HepG2 (cell line): ENCODE data around the gene SPSB1. TPM values are rescaled to one million over a fixed set of nuclear protein-coding genes. Genes with fewer than 3 reads are reported as not detected.

Source experiments
- ATAC-seq: fragments of 200-7000 bp; cut with Tn5 transposase; 3 replicates; pipeline ENCODE4 v1.9.1; 2020; ENCODE audit warnings: mild to moderate bottlenecking, moderate library complexity
- BruUV-seq: library from RNA; stranded (reverse); fragments of 400-500 nt; replicated peaks from 2 replicates; lab custom pipeline; 2021; lab: Mats Ljungman, UMichigan
- CTCF ChIA-PET: fragments of 300-600 bp; formaldehyde crosslinking; extraction: SDS; loops from one replicate; lab custom pipeline; 2021; ENCODE audit warnings: low total read pairs, inconsistent platforms, low intra/inter-chr PET ratio; lab: Yijun Ruan, JAX
- POLR2A ChIA-PET: fragments of 350-600 bp; sonication (Branson Sonifier 250); formaldehyde crosslinking; loops from one replicate; lab custom pipeline; 2020; ENCODE audit warnings: antibody characterized with exemption, inconsistent platforms; lab: Yijun Ruan, JAX
- DNase-seq: peaks from one replicate; pipeline ENCODE4 v3.0.0-alpha.2; 2015; ENCODE audit warnings: low spot score
- FAIRE-seq: peaks from 3 replicates; lab custom pipeline; 2011; peaks lifted over from hg19 to GRCh38; lab: Jason Lieb, UNC
- H2AFZ ChIP-seq: one replicate; pipeline ENCODE4 v1.6.1; 2011; ENCODE audit warnings: low read length, inconsistent platforms
- H3K27ac ChIP-seq: fragments of 300-600 bp; 3 replicates; pipeline ENCODE4 v1.8.0; 2011; ENCODE audit warnings: mixed run types, mild to moderate bottlenecking, mixed read lengths, low read length, inconsistent platforms; ENCODE audit not compliant: insufficient read depth; ENCODE audit errors: extremely low read length
- H3K27me3 ChIP-seq, 2 experiments: fragments of 200-600 bp in 1 of 2; 2 replicates in 1 of 2; 3 replicates in 1 of 2; pipeline versions ENCODE4 v1.6.0 to v1.8.0; 2011; ENCODE audit warnings: low read length in 2 of 2, mild to moderate bottlenecking in 2 of 2, moderate library complexity in 2 of 2, inconsistent platforms in 1 of 2; ENCODE audit not compliant: insufficient read depth in 2 of 2, control insufficient read depth in 1 of 2
- H3K36me3 ChIP-seq, 2 experiments: fragments of 200-600 bp in 1 of 2; replicated peaks in 1 of 2; 2 replicates in 1 of 2; 3 replicates in 1 of 2; pipeline versions ENCODE4 v1.5.1 to v1.8.0; 2011; ENCODE audit warnings: low read length in 2 of 2, inconsistent platforms in 1 of 2; ENCODE audit not compliant: insufficient read depth in 2 of 2, control insufficient read depth in 1 of 2
- H3K4me1 ChIP-seq: 2 replicates; pipeline ENCODE4 v1.5.1; 2012; ENCODE audit warnings: low read length, inconsistent platforms; ENCODE audit not compliant: insufficient read depth
- H3K4me2 ChIP-seq: 2 replicates; pipeline ENCODE4 v1.6.0; 2011; ENCODE audit warnings: low read depth, low read length, inconsistent platforms
- H3K4me3 ChIP-seq, 3 experiments: fragments of 200-600 bp in 1 of 3; sonication (generic), shearing (Covaris generic) in 1 of 3; replicated peaks in 1 of 3; 2 replicates each; pipeline ENCODE4 v1.5.1; 2011 to 2016; ENCODE audit warnings: low read length in 3 of 3, inconsistent platforms in 2 of 3, low read depth in 2 of 3, mild to moderate bottlenecking in 2 of 3, control low read depth in 1 of 3, mixed read lengths in 1 of 3; ENCODE audit not compliant: insufficient read depth in 1 of 3
- H3K79me2 ChIP-seq: one replicate; pipeline ENCODE4 v1.6.1; 2011; ENCODE audit warnings: low read length, inconsistent platforms; ENCODE audit not compliant: insufficient read depth
- H3K9ac ChIP-seq: 2 replicates; pipeline ENCODE4 v1.6.0; 2011; ENCODE audit warnings: mild to moderate bottlenecking, low read depth, low read length, inconsistent platforms; ENCODE audit not compliant: insufficient read depth
- H3K9me3 ChIP-seq: 2 replicates; pipeline ENCODE4 v1.5.1; 2012; ENCODE audit warnings: mild to moderate bottlenecking, low read length
- H4K20me1 ChIP-seq: 2 replicates; pipeline ENCODE4 v1.6.0; 2011; ENCODE audit warnings: inconsistent platforms, mild to moderate bottlenecking, low read length, moderate library complexity; ENCODE audit not compliant: insufficient read depth
- ASH2L ChIP-seq: fragments of 300-600, 200-600 bp; sonication (generic); IDR thresholded peaks from 2 replicates; pipeline ENCODE4 v1.7.0; 2017; ENCODE audit warnings: low read depth, mild to moderate bottlenecking, moderate library complexity, mixed read lengths, low read length; ENCODE audit not compliant: insufficient read length
- BRCA1 ChIP-seq: sonication (generic); formaldehyde crosslinking; IDR thresholded peaks from 2 replicates; pipeline ENCODE4 v1.4.0; 2020; ENCODE audit warnings: missing genetic modification reagents
- CBX1 ChIP-seq: IDR thresholded peaks from one replicate; pipeline ENCODE4 v1.6.1; 2016; ENCODE audit warnings: antibody characterized with exemption, low read depth
- CC2D1A ChIP-seq: sonication (generic); formaldehyde crosslinking; IDR thresholded peaks from 2 replicates; pipeline ENCODE4 v1.8.1; 2023; ENCODE audit warnings: mild to moderate bottlenecking, missing genetic modification reagents
- FOXA1 ChIP-seq, 2 experiments: fragments of 450-650 bp in 1 of 2; sonication (generic) in 1 of 2; formaldehyde crosslinking in 1 of 2; IDR thresholded peaks; 2 replicates each; pipeline versions ENCODE4 v1.4.0 to v1.6.1; 2016 to 2020; ENCODE audit warnings: missing genetic modification reagents in 1 of 2
- NONO ChIP-seq, 2 experiments: fragments of 450-650 bp in 1 of 2; sonication (generic) in 1 of 2; formaldehyde crosslinking in 1 of 2; IDR thresholded peaks in 1 of 2; conservative IDR thresholded peaks in 1 of 2; 2 replicates each; pipeline versions ENCODE4 v1.6.1 to v1.8.0; 2017 to 2022; ENCODE audit warnings: mild to moderate bottlenecking in 1 of 2, missing genetic modification reagents in 1 of 2, moderate library complexity in 1 of 2
- TBX3 ChIP-seq: fragments of 450-650 bp; IDR thresholded peaks from 2 replicates; pipeline ENCODE4 v1.6.1; 2017; ENCODE audit warnings: antibody characterized with exemption, mild to moderate bottlenecking, inconsistent platforms, borderline replicate concordance
- ZBTB21 ChIP-seq: sonication (generic); formaldehyde crosslinking; IDR thresholded peaks from 2 replicates; pipeline ENCODE4 v1.4.0; 2020; ENCODE audit warnings: missing genetic modification reagents
- ZNF292 ChIP-seq: sonication (generic); formaldehyde crosslinking; IDR thresholded peaks from 2 replicates; pipeline ENCODE4 v1.8.1; 2022; ENCODE audit warnings: mild to moderate bottlenecking, low read depth, missing genetic modification reagents, borderline replicate concordance
- ZNF441 ChIP-seq: sonication (generic); formaldehyde crosslinking; IDR thresholded peaks from 2 replicates; pipeline ENCODE4 v1.7.0; 2021; ENCODE audit warnings: missing genetic modification reagents, borderline replicate concordance
- WGBS: methylation state at CpG from one replicate; pipeline ENCODE4 v1.1.6; 2017; ENCODE audit warnings: low lambda C conversion rate; 5-methylcytosine and 5-hydroxymethylcytosine counted together
- in situ Hi-C: cut with HindIII; loops from 2 replicates; pipeline ENCODE4 v1.10.0; 2017; ENCODE audit warnings: low pct_unique_long_range_greater_than_20kb; ENCODE audit not compliant: extremely low pct_ligation_motif_present
- intact Hi-C: fragments of 100-400 bp; cut with micrococcal nuclease; formaldehyde crosslinking; loops from one replicate; pipeline ENCODE4 v1.10.0; 2022; ENCODE audit not compliant: unreplicated experiment
- polyA plus RNA-seq, 8 experiments: library from polyadenylated mRNA; depleted of rRNA in 3 of 8; stranded (reverse) in 7 of 8; unstranded in 1 of 8; fragments of >200 nt; fragmentation: Illumina TruSeq in 4 of 8; extraction: Trizol in 4 of 8; gene quantifications; 2 replicates each; pipeline versions ENCODE4 v1.2.1 to v1.2.3, GENCODE V29; 2011 to 2016; ENCODE audit warnings: low read depth in 4 of 8, missing spikeins in 1 of 8, mixed read lengths in 1 of 8; ENCODE audit not compliant: insufficient read depth in 1 of 8
- total RNA-seq, 5 experiments: library from RNA; depleted of rRNA; stranded (reverse); fragments of >200 nt; fragmentation: Illumina TruSeq; extraction: Trizol; gene quantifications; 2 replicates each; pipeline ENCODE4 v1.2.3, GENCODE V29; 2016; ENCODE audit warnings: low read depth in 1 of 5
- TF ChIP-seq, protein P1 (sequence below): sonication (generic); formaldehyde crosslinking; IDR thresholded peaks from 2 replicates; pipeline ENCODE4 v1.4.0; 2020; ENCODE audit warnings: missing genetic modification reagents

The SPSB1 gene
- total and polyA plus RNA-seq, 2 of the 13 experiments (the other 11 are each of a cell fraction or from before 2014, with no cell fraction given) = 5.0 to 8.0 TPM

DNA sequence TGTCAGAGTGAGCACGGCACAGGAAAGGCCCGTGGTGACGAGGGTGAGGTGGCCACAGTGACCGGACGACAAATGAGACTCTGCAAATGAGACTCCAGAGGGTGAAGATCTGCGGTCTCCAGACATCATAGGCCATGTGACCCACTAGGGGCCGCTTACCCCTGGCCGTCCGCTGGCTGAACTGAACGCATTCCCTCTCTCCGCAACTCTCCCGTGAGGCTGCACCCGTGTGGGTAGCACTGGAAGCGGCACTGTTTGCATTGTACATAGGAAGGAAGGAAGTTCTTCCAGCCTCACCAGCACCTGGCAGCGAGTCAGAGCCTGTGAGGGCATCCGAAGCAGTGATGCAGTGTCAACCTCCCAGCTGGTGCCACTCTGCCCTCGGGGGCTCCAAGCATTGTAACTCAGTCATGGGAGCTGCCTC lies 23.6 kb upstream of the SPSB1 start (continued):
- TF ChIP-seq, protein P1, sequence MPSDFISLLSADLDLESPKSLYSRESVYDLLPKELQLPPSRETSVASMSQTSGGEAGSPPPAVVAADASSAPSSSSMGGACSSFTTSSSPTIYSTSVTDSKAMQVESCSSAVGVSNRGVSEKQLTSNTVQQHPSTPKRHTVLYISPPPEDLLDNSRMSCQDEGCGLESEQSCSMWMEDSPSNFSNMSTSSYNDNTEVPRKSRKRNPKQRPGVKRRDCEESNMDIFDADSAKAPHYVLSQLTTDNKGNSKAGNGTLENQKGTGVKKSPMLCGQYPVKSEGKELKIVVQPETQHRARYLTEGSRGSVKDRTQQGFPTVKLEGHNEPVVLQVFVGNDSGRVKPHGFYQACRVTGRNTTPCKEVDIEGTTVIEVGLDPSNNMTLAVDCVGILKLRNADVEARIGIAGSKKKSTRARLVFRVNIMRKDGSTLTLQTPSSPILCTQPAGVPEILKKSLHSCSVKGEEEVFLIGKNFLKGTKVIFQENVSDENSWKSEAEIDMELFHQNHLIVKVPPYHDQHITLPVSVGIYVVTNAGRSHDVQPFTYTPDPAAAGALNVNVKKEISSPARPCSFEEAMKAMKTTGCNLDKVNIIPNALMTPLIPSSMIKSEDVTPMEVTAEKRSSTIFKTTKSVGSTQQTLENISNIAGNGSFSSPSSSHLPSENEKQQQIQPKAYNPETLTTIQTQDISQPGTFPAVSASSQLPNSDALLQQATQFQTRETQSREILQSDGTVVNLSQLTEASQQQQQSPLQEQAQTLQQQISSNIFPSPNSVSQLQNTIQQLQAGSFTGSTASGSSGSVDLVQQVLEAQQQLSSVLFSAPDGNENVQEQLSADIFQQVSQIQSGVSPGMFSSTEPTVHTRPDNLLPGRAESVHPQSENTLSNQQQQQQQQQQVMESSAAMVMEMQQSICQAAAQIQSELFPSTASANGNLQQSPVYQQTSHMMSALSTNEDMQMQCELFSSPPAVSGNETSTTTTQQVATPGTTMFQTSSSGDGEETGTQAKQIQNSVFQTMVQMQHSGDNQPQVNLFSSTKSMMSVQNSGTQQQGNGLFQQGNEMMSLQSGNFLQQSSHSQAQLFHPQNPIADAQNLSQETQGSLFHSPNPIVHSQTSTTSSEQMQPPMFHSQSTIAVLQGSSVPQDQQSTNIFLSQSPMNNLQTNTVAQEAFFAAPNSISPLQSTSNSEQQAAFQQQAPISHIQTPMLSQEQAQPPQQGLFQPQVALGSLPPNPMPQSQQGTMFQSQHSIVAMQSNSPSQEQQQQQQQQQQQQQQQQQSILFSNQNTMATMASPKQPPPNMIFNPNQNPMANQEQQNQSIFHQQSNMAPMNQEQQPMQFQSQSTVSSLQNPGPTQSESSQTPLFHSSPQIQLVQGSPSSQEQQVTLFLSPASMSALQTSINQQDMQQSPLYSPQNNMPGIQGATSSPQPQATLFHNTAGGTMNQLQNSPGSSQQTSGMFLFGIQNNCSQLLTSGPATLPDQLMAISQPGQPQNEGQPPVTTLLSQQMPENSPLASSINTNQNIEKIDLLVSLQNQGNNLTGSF (CRISPR knock-in tag) = no peak
- TF ChIP-seq CBX1 (no peak), BRCA1 (CRISPR knock-in tag) (no peak), ASH2L (no peak), ZBTB21 (no peak), CC2D1A (CRISPR knock-in tag) (no peak), FOXA1 (IDR thresholded peaks at IDR 0.05) (no peak), FOXA1 (CRISPR knock-in tag; IDR thresholded peaks at IDR 0.05) (no peak)

DNA sequence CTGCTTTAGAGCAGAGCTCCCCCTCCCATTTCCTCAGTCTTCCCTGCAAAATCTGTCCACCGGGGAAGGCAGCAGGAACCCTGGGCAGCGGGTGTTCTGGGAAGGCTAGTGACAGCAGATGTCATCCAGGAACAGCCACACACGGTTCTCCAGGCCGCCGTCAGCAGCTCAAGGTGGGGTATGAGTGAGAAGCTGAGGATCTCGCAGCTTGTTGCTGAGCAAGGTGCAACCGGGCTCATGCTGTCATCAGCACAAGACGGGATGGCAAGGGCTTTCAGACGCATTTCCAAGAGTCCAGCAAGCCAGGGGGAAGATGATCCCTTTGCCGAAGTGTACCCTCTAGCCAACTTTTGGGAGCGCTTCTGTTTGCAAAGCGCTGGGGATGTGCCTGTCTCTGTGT lies 23.0 kb upstream of the SPSB1 start:
- H3K27ac ChIP-seq = no peak overlapping the region
- H3K79me2 ChIP-seq = no peaks in the 10 kb centered on the region
- CTCF ChIA-PET = no interaction called here
- H3K4me3 ChIP-seq = no peak overlapping the region
- FAIRE-seq = no peak
- WGBS = 92% methylated on average over 9 of the region's 12 CpGs
- H2AFZ ChIP-seq = no peak overlapping the region
- intact Hi-C loops (no loop called here), in situ Hi-C loops (no loop called here)
- no peaks in the 10 kb centered on the region for H3K36me3 ChIP-seq
- H3K4me1 ChIP-seq = no peaks in the 10 kb centered on the region; the same call in 1 of the 2 replicates
- DNase-seq = no peak
- POLR2A ChIA-PET = no interaction called here
- no peak for ATAC-seq
- no peaks in the 10 kb centered on the region for H4K20me1 ChIP-seq
- BruUV-seq = no TSS peak
- no peaks in the 10 kb centered on the region for H3K9me3 ChIP-seq
- no peak overlapping the region for H3K9ac ChIP-seq
- no peaks in the 10 kb centered on the region for H3K27me3 ChIP-seq
- H3K4me2 ChIP-seq = no peak overlapping the region
- TF ChIP-seq TBX3 (no peak), ZNF441 (CRISPR knock-in tag) (no peak), NONO (IDR thresholded peaks at IDR 0.05) (no peak), NONO (CRISPR knock-in tag; conservative IDR thresholded peaks at IDR 0.05) (no peak), ZNF292 (CRISPR knock-in tag) (no peak)
